Right lobe of liver (tissue), 4 donors: ENCODE data around the gene BPIFB2.

ENCODE experiments used
- POLR2A ChIP-seq: fragments of 450-650 bp; IDR thresholded peaks from one replicate; pipeline ENCODE4 v1.6.1; 2017; ENCODE audit warnings: antibody characterized with exemption, mild to moderate bottlenecking
- TF ChIP-seq, protein P1 (sequence below), 4 donors: fragments of 200-600 bp in 3 of 4; fragments of 450-650 bp in 1 of 4; IDR thresholded peaks; one replicate each; pipeline versions ENCODE4 v1.5.1 to v1.8.0; 2016 to 2022; ENCODE audit warnings: antibody characterized with exemption in 4 of 4, mild to moderate bottlenecking in 2 of 4
- donor health status: DM: no; HTN: no; CAD: no.
- donor health status: DM: no; HTN: no; CAD: no.
- donor health status: DM: no; HTN: yes; CAD: no.

DNA sequence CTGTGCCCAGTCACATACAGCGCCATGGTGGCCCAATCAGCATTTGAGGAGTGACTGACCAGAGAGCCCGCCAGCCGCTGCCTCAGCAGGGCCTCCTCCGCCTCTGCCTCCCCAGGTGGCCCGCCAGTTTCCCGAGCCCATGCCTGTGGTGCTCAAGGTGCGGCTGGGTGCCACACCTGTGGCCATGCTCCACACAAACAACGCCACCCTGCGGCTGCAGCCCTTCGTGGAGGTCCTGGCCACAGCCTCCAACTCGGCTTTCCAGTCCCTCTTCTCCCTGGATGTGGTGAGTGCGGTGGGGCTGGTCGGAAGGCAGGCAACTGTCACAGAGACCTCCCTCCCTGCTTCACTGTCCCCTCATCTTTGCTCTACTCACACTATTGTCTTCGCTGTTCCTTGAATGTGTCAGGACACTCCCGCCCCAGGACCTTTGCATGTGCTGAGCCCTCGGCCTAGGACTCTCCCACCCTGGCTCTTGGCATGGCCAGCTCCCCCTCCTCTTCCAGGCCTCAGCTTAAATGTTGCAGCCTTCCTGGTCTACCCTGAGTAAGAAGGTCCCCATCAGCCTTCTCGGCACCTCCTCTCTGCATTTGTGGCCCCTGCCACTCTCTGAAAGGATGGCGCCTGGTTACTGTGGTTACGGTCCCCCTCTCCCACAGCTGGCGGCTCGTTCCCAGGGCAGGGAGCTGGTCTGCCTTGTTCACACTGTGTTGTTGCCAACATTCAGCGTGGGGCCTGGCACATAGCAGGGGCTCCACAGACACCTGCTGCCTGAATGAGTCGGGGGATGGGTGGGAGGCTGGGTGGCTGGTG lies 12.2 kb downstream of the BPIFB2 start:
- TF ChIP-seq, protein P1, sequence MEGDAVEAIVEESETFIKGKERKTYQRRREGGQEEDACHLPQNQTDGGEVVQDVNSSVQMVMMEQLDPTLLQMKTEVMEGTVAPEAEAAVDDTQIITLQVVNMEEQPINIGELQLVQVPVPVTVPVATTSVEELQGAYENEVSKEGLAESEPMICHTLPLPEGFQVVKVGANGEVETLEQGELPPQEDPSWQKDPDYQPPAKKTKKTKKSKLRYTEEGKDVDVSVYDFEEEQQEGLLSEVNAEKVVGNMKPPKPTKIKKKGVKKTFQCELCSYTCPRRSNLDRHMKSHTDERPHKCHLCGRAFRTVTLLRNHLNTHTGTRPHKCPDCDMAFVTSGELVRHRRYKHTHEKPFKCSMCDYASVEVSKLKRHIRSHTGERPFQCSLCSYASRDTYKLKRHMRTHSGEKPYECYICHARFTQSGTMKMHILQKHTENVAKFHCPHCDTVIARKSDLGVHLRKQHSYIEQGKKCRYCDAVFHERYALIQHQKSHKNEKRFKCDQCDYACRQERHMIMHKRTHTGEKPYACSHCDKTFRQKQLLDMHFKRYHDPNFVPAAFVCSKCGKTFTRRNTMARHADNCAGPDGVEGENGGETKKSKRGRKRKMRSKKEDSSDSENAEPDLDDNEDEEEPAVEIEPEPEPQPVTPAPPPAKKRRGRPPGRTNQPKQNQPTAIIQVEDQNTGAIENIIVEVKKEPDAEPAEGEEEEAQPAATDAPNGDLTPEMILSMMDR (IDR thresholded peaks at IDR 0.05), result no peak
- no peak for TF ChIP-seq POLR2A
